IMR-90 (cell line): ENCODE data around the gene ARHGAP36.

Experiments used
- CTCF ChIP-seq: conservative IDR thresholded peaks from 2 replicates; pipeline ENCODE4 v1.5.1; 2012; ENCODE audit warnings: mild to moderate bottlenecking, low read depth, low read length, improper control_type of control experiment
- POLR2A ChIP-seq: IDR thresholded peaks from 2 replicates; pipeline ENCODE4 v1.6.1; 2012; ENCODE audit warnings: mild to moderate bottlenecking, low read depth, low read length
- RAD21 ChIP-seq: IDR thresholded peaks from 2 replicates; pipeline ENCODE4 v1.6.1; 2012; ENCODE audit warnings: low read length, improper control_type of control experiment

- TF ChIP-seq CTCF (no peak), RAD21 (no peak), POLR2A (no peak)
Observed at GRCh38 chrX:131025336-131025735, 32.8 kb upstream of the ARHGAP36 start.
